Left ventricle myocardium inferior (tissue), 1 donor: ENCODE measurements around the gene RPS3. TPM values are rescaled to one million over a fixed set of nuclear protein-coding genes. Genes with fewer than 3 reads are reported as not detected.
"Not testable (repeated sequence)": the region's sequence is repeated elsewhere in the genome, so short reads cannot be mapped to it uniquely, and the experiment has no call there.

ENCODE experiments used
- DNase-seq: peaks from one replicate; pipeline ENCODE4 v3.0.0-alpha.2; 2020
- H3K27ac ChIP-seq: fragments of 200-600 bp; replicated peaks from 2 replicates; pipeline ENCODE4 v1.8.0; 2021
- H3K27me3 ChIP-seq: fragments of 200-600 bp; 2 replicates; pipeline ENCODE4 v1.8.0; 2021; ENCODE audit warnings: low read depth
- H3K36me3 ChIP-seq: fragments of 200-600 bp; 2 replicates; pipeline ENCODE4 v1.8.0; 2021
- H3K4me1 ChIP-seq: fragments of 200-600 bp; 2 replicates; pipeline ENCODE4 v1.8.0; 2021
- H3K4me3 ChIP-seq: fragments of 200-600 bp; 2 replicates; pipeline ENCODE4 v1.8.0; 2021; ENCODE audit warnings: mild to moderate bottlenecking, moderate library complexity
- H3K9me3 ChIP-seq: fragments of 200-600 bp; replicated peaks from 2 replicates; pipeline ENCODE4 v1.8.0; 2021
- intact Hi-C: fragments of 100-400 bp; cut with micrococcal nuclease; formaldehyde crosslinking; loops from one replicate; pipeline ENCODE4 v1.11.0; 2022
- total RNA-seq: library from RNA; stranded (reverse); fragmentation: NEBNext Ultra II Directional; extraction: Animal tissue kit (Norgen Biotek cat#: 25700); gene quantifications from one replicate; pipeline ENCODE4 v1.2.1, GENCODE V29; 2021
- TF ChIP-seq, protein P1 (sequence below): fragments of 200-600 bp; IDR thresholded peaks from 2 replicates; pipeline ENCODE4 v1.8.0; 2021; ENCODE audit warnings: antibody characterized with exemption, mild to moderate bottlenecking, borderline replicate concordance
- donor health status: DM: no; HTN: yes; CAD: no; lungs with severe emphysema.

RPS3 gene
- total RNA-seq, 1 donor from 2014 or later, result 864 TPM

GRCh38 chr11:75376175-75376574 lies 23.1 kb upstream of the RPS3 start:
- Histone ChIP-seq H3K27me3 (no peaks in the 10 kb centered on the region), H3K27ac (no peak overlapping the region), H3K4me1 (peaks cover 10% of the 10 kb centered on the region), H3K9me3 (no peaks in the 10 kb centered on the region), H3K4me3 (no peak overlapping the region), H3K36me3 (no peaks in the 10 kb centered on the region)
- intact Hi-C loops, result no loop called here
- no peak for DNase-seq
- TF ChIP-seq, protein P1, sequence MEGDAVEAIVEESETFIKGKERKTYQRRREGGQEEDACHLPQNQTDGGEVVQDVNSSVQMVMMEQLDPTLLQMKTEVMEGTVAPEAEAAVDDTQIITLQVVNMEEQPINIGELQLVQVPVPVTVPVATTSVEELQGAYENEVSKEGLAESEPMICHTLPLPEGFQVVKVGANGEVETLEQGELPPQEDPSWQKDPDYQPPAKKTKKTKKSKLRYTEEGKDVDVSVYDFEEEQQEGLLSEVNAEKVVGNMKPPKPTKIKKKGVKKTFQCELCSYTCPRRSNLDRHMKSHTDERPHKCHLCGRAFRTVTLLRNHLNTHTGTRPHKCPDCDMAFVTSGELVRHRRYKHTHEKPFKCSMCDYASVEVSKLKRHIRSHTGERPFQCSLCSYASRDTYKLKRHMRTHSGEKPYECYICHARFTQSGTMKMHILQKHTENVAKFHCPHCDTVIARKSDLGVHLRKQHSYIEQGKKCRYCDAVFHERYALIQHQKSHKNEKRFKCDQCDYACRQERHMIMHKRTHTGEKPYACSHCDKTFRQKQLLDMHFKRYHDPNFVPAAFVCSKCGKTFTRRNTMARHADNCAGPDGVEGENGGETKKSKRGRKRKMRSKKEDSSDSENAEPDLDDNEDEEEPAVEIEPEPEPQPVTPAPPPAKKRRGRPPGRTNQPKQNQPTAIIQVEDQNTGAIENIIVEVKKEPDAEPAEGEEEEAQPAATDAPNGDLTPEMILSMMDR, result no peak

DNA sequence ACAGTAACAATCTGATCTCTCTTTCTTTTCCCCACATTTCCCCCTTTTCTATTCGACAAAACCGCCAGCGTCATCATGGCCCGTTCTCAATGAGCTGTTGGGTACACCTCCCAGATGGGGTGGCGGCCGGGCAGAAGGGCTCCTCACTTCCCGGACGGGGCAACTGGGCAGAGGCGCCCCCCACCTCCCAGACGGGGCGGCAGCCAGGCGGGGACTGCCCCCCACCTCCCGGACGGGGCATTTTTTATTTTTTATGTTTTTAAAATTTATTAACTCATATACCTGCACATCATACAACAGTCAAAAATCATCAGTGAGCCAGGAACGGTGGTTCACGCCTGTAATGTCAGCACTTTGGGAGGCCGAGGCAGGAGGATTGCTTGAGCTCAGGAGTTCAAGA lies 20.5 kb upstream of the RPS3 start:
- H3K36me3 ChIP-seq, DNase-seq, H3K27me3 ChIP-seq, intact Hi-C loops, H3K9me3 ChIP-seq, H3K27ac ChIP-seq, H3K4me3 ChIP-seq: not testable (repeated sequence)
- H3K4me1 ChIP-seq, result peaks cover 12% of the 10 kb centered on the region

DNA sequence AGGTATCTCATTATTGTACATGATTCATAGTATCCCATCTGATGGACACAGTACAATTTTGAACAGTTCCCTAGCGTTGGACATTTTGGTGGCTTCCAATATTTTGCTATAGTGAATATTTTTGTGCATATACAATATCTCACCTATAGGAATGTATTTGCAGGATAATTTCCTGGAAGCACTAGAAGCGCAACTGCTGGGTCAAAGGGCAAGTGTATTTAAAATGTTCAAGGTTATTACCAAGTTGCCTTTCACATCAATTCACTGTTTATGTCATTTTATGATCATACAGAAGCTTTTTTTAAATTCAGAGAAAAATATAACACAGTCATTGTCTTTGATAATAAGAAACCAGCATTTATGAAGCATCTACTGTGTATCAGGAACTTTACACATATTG lies 19.1 kb upstream of the RPS3 start:
- peaks cover 15% of the 10 kb centered on the region for H3K4me1 ChIP-seq
- H3K27ac ChIP-seq, result peak overlapping the region; percentile 38
- no peaks in the 10 kb centered on the region for H3K9me3 ChIP-seq
- TF ChIP-seq, protein P1, result no peak
- no peak for DNase-seq
- intact Hi-C loops, result no loop called here
- no peaks in the 10 kb centered on the region for H3K27me3 ChIP-seq
- H3K4me3 ChIP-seq, result no peak overlapping the region
- no peaks in the 10 kb centered on the region for H3K36me3 ChIP-seq

DNA sequence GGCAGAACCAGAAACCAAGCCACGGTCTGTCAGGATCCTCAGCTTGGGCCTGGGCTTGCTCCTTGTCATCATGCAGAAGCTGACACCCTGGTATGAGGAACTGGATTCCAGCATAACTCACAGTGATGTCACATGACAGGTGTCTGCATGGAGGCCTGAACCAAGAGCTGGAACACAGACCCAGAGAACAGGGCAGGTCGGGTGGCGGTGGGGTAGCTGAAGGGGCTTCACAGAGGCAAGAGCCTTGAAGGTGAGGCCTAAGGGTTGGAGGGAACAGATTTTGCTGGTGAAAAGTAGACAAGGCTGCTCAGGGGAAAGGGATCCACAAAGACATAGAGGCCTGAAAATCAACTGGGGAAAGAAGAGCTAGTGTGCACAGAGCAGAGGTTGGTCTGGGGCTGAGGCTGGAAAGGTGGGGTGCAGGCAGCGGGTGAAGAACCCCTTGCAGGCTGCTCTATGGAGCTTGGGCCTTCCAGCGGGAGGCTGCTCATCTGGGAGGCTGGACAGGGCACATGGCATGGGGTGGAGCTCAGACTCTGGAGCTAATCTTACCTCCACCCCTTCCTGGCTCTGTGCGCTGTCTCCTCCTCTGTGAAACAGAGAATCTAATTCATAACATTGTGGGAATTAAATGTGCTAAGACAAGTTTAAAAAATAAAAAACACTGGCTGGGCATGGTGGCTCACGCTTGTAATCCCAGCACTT lies 18.4 kb upstream of the RPS3 start:
- TF ChIP-seq, protein P1, result no peak
- no peak for DNase-seq
- H3K9me3 ChIP-seq, result no peaks in the 10 kb centered on the region
- no peaks in the 10 kb centered on the region for H3K36me3 ChIP-seq
- H3K4me1 ChIP-seq, result peaks cover 15% of the 10 kb centered on the region
- H3K27me3 ChIP-seq, result no peaks in the 10 kb centered on the region
- intact Hi-C loops, result no loop called here
- no peak overlapping the region for H3K4me3 ChIP-seq
- H3K27ac ChIP-seq, result peak overlapping the region; percentile 38

GRCh38 chr11:75383246-75383645 lies 16.1 kb upstream of the RPS3 start:
- H3K9me3 ChIP-seq, result no peaks in the 10 kb centered on the region
- intact Hi-C loops, result loop anchor here (2.0 kb wide), 1 partner anchor 102 kb away; no protein-coding TSS in a partner anchor
- no peak overlapping the region for H3K27ac ChIP-seq
- H3K36me3 ChIP-seq, result no peaks in the 10 kb centered on the region
- no peak overlapping the region for H3K4me3 ChIP-seq
- no peaks in the 10 kb centered on the region for H3K27me3 ChIP-seq
- DNase-seq, result no peak
- TF ChIP-seq, protein P1, result no peak
- H3K4me1 ChIP-seq, result peaks cover 16% of the 10 kb centered on the region

GRCh38 chr11:75384438-75385080 lies 14.8 kb upstream of the RPS3 start:
- intact Hi-C loops, result loop anchor here (5.0 kb wide), 1 partner anchor 57 kb away; no protein-coding TSS in a partner anchor
- Histone ChIP-seq H3K4me3 (no peak overlapping the region), H3K4me1 (peaks cover 23% of the 10 kb centered on the region), H3K27ac (no peak overlapping the region), H3K36me3 (no peaks in the 10 kb centered on the region), H3K9me3 (no peaks in the 10 kb centered on the region), H3K27me3 (no peaks in the 10 kb centered on the region)
- DNase-seq, result peak; percentile 81
- TF ChIP-seq, protein P1, result peak; percentile 99
